H9 (cell line): ENCODE measurements around the gene CCDC174. TPM values are rescaled to one million over a fixed set of nuclear protein-coding genes. Genes with fewer than 3 reads are reported as not detected.

Source experiments
- DNase-seq: peaks from one replicate; pipeline ENCODE4 v3.0.0-alpha.2; 2017
- H2AFZ ChIP-seq: one replicate; pipeline ENCODE4 v1.6.1; 2013; ENCODE audit warnings: mild to moderate bottlenecking, low read length, control low read depth, moderate library complexity
- H2AK5ac ChIP-seq: 2 replicates; pipeline ENCODE4 v1.6.1; 2013; ENCODE audit warnings: low read length, control low read depth, mixed read lengths; ENCODE audit not compliant: insufficient read length
- H2BK120ac ChIP-seq: one replicate; pipeline ENCODE4 v1.6.1; 2013; ENCODE audit warnings: low read depth, mild to moderate bottlenecking, low read length, control low read depth, inconsistent platforms; ENCODE audit not compliant: poor library complexity, severe bottlenecking
- H2BK12ac ChIP-seq: 2 replicates; pipeline ENCODE4 v1.6.1; 2013; ENCODE audit warnings: low read length, control low read depth, mixed read lengths, low read depth; ENCODE audit not compliant: insufficient read length
- H2BK15ac ChIP-seq: 2 replicates; pipeline ENCODE4 v1.6.1; 2013; ENCODE audit warnings: low read depth, low read length, control low read depth
- H2BK20ac ChIP-seq: one replicate; pipeline ENCODE4 v1.6.1; 2013; ENCODE audit warnings: low read depth, mild to moderate bottlenecking, low read length, control low read depth, inconsistent platforms; ENCODE audit not compliant: poor library complexity, severe bottlenecking
- H2BK5ac ChIP-seq: 2 replicates; pipeline ENCODE4 v1.6.1; 2013; ENCODE audit warnings: low read length, control low read depth, mixed read lengths; ENCODE audit not compliant: insufficient read length
- H3K14ac ChIP-seq: 2 replicates; pipeline ENCODE4 v1.6.1; 2013; ENCODE audit warnings: low read length, control low read depth; ENCODE audit not compliant: insufficient read depth
- H3K18ac ChIP-seq: 2 replicates; pipeline ENCODE4 v1.6.1; 2013; ENCODE audit warnings: low read depth, mild to moderate bottlenecking, mixed read lengths, low read length, control low read depth; ENCODE audit not compliant: insufficient read length
- H3K23ac ChIP-seq: 2 replicates; pipeline ENCODE4 v1.6.1; 2013; ENCODE audit warnings: low read length, control low read depth, mixed read lengths, low read depth; ENCODE audit not compliant: insufficient read length
- H3K23me2 ChIP-seq: 2 replicates; pipeline ENCODE4 v1.6.1; 2013; ENCODE audit warnings: low read depth, mild to moderate bottlenecking, mixed read lengths, low read length, control low read depth; ENCODE audit not compliant: insufficient read length, poor library complexity, severe bottlenecking
- H3K27ac ChIP-seq: 2 replicates; pipeline ENCODE4 v1.5.1; 2013; ENCODE audit warnings: low read length, control low read depth, mixed read lengths, low read depth; ENCODE audit not compliant: insufficient read length
- H3K27me3 ChIP-seq: 2 replicates; pipeline ENCODE4 v1.6.1; 2013; ENCODE audit warnings: low read length, control low read depth, inconsistent platforms; ENCODE audit not compliant: insufficient read depth
- H3K4ac ChIP-seq: 2 replicates; pipeline ENCODE4 v1.6.1; 2013; ENCODE audit warnings: low read depth, mild to moderate bottlenecking, control low read depth, inconsistent platforms, low read length, moderate library complexity
- H3K4me1 ChIP-seq: 2 replicates; pipeline ENCODE4 v1.6.1; 2013; ENCODE audit warnings: low read length, control low read depth, inconsistent platforms; ENCODE audit not compliant: insufficient read depth
- H3K4me2 ChIP-seq: 2 replicates; pipeline ENCODE4 v1.6.1; 2013; ENCODE audit warnings: low read length, control low read depth, mixed read lengths; ENCODE audit not compliant: insufficient read length, insufficient read depth
- H3K56ac ChIP-seq: 2 replicates; pipeline ENCODE4 v1.6.1; 2013; ENCODE audit warnings: low read depth, mild to moderate bottlenecking, mixed read lengths, low read length, control low read depth; ENCODE audit not compliant: insufficient read length
- H3K79me1 ChIP-seq: 2 replicates; pipeline ENCODE4 v1.6.1; 2013; ENCODE audit warnings: low read depth, mild to moderate bottlenecking, moderate library complexity, low read length, control low read depth, inconsistent platforms; ENCODE audit not compliant: insufficient read depth, poor library complexity, severe bottlenecking
- H3K79me2 ChIP-seq: 2 replicates; pipeline ENCODE4 v1.6.1; 2013; ENCODE audit warnings: low read length, control low read depth, inconsistent platforms; ENCODE audit not compliant: insufficient read depth
- H3K9ac ChIP-seq: 2 replicates; pipeline ENCODE4 v1.6.1; 2013; ENCODE audit warnings: low read length, control low read depth, mixed read lengths; ENCODE audit not compliant: insufficient read length; ENCODE audit errors: extremely low read depth
- H3K9me3 ChIP-seq: one replicate; pipeline ENCODE4 v1.6.1; 2013; ENCODE audit warnings: low read depth, low read length, inconsistent platforms; ENCODE audit not compliant: control insufficient read depth
- H3T11ph ChIP-seq: one replicate; pipeline ENCODE4 v1.6.1; 2013; ENCODE audit warnings: mild to moderate bottlenecking, low read length, control low read depth, inconsistent platforms
- H4K20me1 ChIP-seq: one replicate; pipeline ENCODE4 v1.6.1; 2013; ENCODE audit not compliant: control insufficient read depth, insufficient read length, insufficient read depth
- H4K5ac ChIP-seq: 2 replicates; pipeline ENCODE4 v1.6.1; 2013; ENCODE audit warnings: low read depth, mild to moderate bottlenecking, mixed read lengths, low read length, control low read depth; ENCODE audit not compliant: insufficient read length
- H4K8ac ChIP-seq: replicated peaks from 2 replicates; pipeline ENCODE4 v1.6.1; 2013; ENCODE audit warnings: low read length, control low read depth, mixed read lengths, low read depth; ENCODE audit not compliant: insufficient read length
- H4K91ac ChIP-seq: 2 replicates; pipeline ENCODE4 v1.6.1; 2013; ENCODE audit warnings: low read depth, mild to moderate bottlenecking, moderate library complexity, mixed read lengths, low read length, control low read depth; ENCODE audit not compliant: insufficient read length
- H3K27ac Mint-ChIP-seq, 3 experiments: 2 replicates in 2 of 3; 3 replicates in 1 of 3; pipeline ENCODE4 v1.8.0; 2020 to 2021; ENCODE audit warnings: mixed read lengths in 3 of 3, mild to moderate bottlenecking in 1 of 3, moderate library complexity in 1 of 3
- H3K27me3 Mint-ChIP-seq: 2 replicates; pipeline ENCODE4 v1.8.0; 2021; ENCODE audit warnings: low read depth, mild to moderate bottlenecking, moderate library complexity, mixed read lengths
- H3K36me3 Mint-ChIP-seq, 3 experiments: 2 replicates in 2 of 3; 3 replicates in 1 of 3; pipeline ENCODE4 v1.8.0; 2020 to 2021; ENCODE audit warnings: low read depth in 3 of 3, mixed read lengths in 3 of 3; ENCODE audit not compliant: insufficient read depth in 1 of 3
- H3K4me1 Mint-ChIP-seq, 2 experiments: 2 replicates each; pipeline ENCODE4 v1.8.0; 2020; ENCODE audit warnings: mixed read lengths in 2 of 2
- H3K4me3 Mint-ChIP-seq, 2 experiments: 2 replicates in 1 of 2; 3 replicates in 1 of 2; pipeline ENCODE4 v1.8.0; 2020 to 2021; ENCODE audit warnings: mild to moderate bottlenecking in 2 of 2, mixed read lengths in 2 of 2, moderate library complexity in 1 of 2
- H3K9me3 Mint-ChIP-seq, 2 experiments: 2 replicates in 1 of 2; 3 replicates in 1 of 2; pipeline ENCODE4 v1.8.0; 2020; ENCODE audit warnings: mild to moderate bottlenecking in 2 of 2, mixed read lengths in 2 of 2, moderate library complexity in 1 of 2
- total RNA-seq: library from RNA; stranded (reverse); gene quantifications from 2 replicates; pipeline ENCODE4 v1.2.1, GENCODE V29; 2021
- TF ChIP-seq, protein P1 (sequence below): fragments of 200-600 bp; sonication (generic); conservative IDR thresholded peaks from 3 replicates; pipeline ENCODE4 v1.8.0; 2021; ENCODE audit warnings: antibody characterized with exemption, mild to moderate bottlenecking

The CCDC174 gene
- total RNA-seq, 1 experiment from 2014 or later, result 15.2 TPM

DNA sequence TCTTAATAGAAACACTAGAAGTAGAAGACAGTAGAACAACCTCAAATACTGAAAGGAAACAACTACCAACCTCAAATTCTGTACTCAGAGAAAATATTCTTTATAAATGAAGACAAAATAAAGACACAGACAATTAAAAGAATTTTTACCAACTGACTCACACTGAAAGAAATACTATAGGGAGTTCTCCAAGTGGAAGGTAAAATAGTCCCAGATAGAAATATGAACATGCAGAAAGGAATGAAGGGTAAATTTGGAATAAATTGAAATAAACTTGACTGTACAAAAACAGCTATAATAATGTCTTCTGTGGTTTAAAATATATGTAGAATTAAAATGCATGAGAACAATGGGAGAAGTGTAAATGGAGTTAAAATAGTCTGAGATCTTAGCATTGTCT lies 36.7 kb upstream of the CCDC174 start:
- Histone ChIP-seq H3K79me2 (no peaks in the 10 kb centered on the region), H3K56ac (no peak overlapping the region), H3K4me1 (no peaks in the 10 kb centered on the region; the same call in 1 of the 2 replicates), H4K91ac (no peak overlapping the region), H2AFZ (no peak overlapping the region), H3K23ac (no peak overlapping the region), H4K5ac (no peak overlapping the region), H2AK5ac (no peak overlapping the region), H3K18ac (no peak overlapping the region), H2BK5ac (no peak overlapping the region), H3K4ac (no peak overlapping the region), H2BK15ac (no peak overlapping the region), H3K27ac (no peak overlapping the region), H4K8ac (no peak overlapping the region), H3K23me2 (no peaks in the 10 kb centered on the region), H3K9me3 (no peaks in the 10 kb centered on the region), H3K9ac (no peak overlapping the region), H4K20me1 (no peaks in the 10 kb centered on the region), H2BK120ac (no peak overlapping the region), H3K4me2 (no peak overlapping the region), H3T11ph (no peak overlapping the region), H2BK12ac (no peak overlapping the region), H3K27me3 (no peaks in the 10 kb centered on the region), H3K14ac (no peak overlapping the region), H2BK20ac (no peak overlapping the region), H3K79me1 (no peaks in the 10 kb centered on the region)
- H3K4me3 Mint-ChIP-seq, result no peak overlapping the region
- H3K4me1 Mint-ChIP-seq, result peaks cover 17 to 22% of the 10 kb centered on the region in 2 experiments
- H3K36me3 Mint-ChIP-seq, result no peaks in the 10 kb centered on the region
- no peak for DNase-seq
- H3K27ac Mint-ChIP-seq, result no peak overlapping the region
- TF ChIP-seq, protein P1, sequence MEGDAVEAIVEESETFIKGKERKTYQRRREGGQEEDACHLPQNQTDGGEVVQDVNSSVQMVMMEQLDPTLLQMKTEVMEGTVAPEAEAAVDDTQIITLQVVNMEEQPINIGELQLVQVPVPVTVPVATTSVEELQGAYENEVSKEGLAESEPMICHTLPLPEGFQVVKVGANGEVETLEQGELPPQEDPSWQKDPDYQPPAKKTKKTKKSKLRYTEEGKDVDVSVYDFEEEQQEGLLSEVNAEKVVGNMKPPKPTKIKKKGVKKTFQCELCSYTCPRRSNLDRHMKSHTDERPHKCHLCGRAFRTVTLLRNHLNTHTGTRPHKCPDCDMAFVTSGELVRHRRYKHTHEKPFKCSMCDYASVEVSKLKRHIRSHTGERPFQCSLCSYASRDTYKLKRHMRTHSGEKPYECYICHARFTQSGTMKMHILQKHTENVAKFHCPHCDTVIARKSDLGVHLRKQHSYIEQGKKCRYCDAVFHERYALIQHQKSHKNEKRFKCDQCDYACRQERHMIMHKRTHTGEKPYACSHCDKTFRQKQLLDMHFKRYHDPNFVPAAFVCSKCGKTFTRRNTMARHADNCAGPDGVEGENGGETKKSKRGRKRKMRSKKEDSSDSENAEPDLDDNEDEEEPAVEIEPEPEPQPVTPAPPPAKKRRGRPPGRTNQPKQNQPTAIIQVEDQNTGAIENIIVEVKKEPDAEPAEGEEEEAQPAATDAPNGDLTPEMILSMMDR, result no peak
- no peaks in the 10 kb centered on the region for H3K9me3 Mint-ChIP-seq
- peaks cover 24% of the 10 kb centered on the region for H3K27me3 Mint-ChIP-seq
